Endothelial cell of umbilical vein (primary cell): Measurements from ENCODE around the gene KRT79. TPM values are rescaled to one million over a fixed set of nuclear protein-coding genes. Genes with fewer than 3 reads are reported as not detected.

ENCODE experiments used
- BruUV-seq: library from RNA; stranded (reverse); fragments of 400-500 nt; replicated peaks from 2 replicates; lab custom pipeline; 2021; lab: Mats Ljungman, UMichigan
- CTCF ChIA-PET: fragments of 300-600, 350-600 bp; sonication (Branson Sonifier 250); formaldehyde crosslinking; loops from one replicate; lab custom pipeline; 2021; ENCODE audit warnings: antibody characterized with exemption, inconsistent platforms; lab: Charles Lee
- POLR2A ChIA-PET: fragments of 300-600, 350-600 bp; sonication (Branson Sonifier 250); formaldehyde crosslinking; loops from one replicate; lab custom pipeline; 2021; ENCODE audit warnings: antibody characterized with exemption, inconsistent platforms; lab: Charles Lee
- DNase-seq: peaks from one replicate; pipeline ENCODE4 v3.0.0-alpha.2; 2011; ENCODE audit warnings: low read depth, low spot score
- FAIRE-seq: peaks from 2 replicates; lab custom pipeline; 2011; peaks lifted over from hg19 to GRCh38; lab: Jason Lieb, UNC
- H2AFZ ChIP-seq: 2 replicates; pipeline ENCODE4 v1.6.0; 2012; ENCODE audit warnings: low read depth, low read length, control low read depth, inconsistent platforms
- H3K27ac ChIP-seq: 2 replicates; pipeline ENCODE4 v1.5.1; 2011; ENCODE audit warnings: low read depth, mild to moderate bottlenecking, control low read depth, low read length, moderate library complexity; ENCODE audit not compliant: insufficient read depth
- H3K27me3 ChIP-seq, 2 experiments: 2 replicates each; pipeline versions ENCODE4 v1.6.0 to v1.6.1; 2011; ENCODE audit warnings: low read length in 2 of 2, mixed read lengths in 1 of 2; ENCODE audit not compliant: control insufficient read depth in 2 of 2, insufficient read depth in 2 of 2
- H3K36me3 ChIP-seq, 2 experiments: 2 replicates in 1 of 2; 3 replicates in 1 of 2; pipeline ENCODE4 v1.5.1; 2011; ENCODE audit warnings: low read length in 2 of 2, mild to moderate bottlenecking in 1 of 2, moderate library complexity in 1 of 2; ENCODE audit not compliant: control insufficient read depth in 2 of 2, insufficient read depth in 2 of 2; ENCODE audit errors: extremely low read depth in 1 of 2
- H3K4me1 ChIP-seq: 3 replicates; pipeline ENCODE4 v1.5.1; 2011; ENCODE audit warnings: mild to moderate bottlenecking, low read length; ENCODE audit not compliant: control insufficient read depth, insufficient read depth; ENCODE audit errors: extremely low read depth
- H3K4me2 ChIP-seq: 2 replicates; pipeline ENCODE4 v1.6.1; 2011; ENCODE audit warnings: low read length, control low read depth, mixed read lengths; ENCODE audit not compliant: insufficient read depth
- H3K4me3 ChIP-seq, 3 experiments: fragments of 200-600 bp in 1 of 3; sonication (generic), shearing (Covaris generic) in 1 of 3; replicated peaks in 1 of 3; 2 replicates each; pipeline ENCODE4 v1.5.1; 2011 to 2016; ENCODE audit warnings: control low read depth in 3 of 3, low read length in 3 of 3, mild to moderate bottlenecking in 2 of 3, inconsistent platforms in 1 of 3, low read depth in 1 of 3, moderate library complexity in 1 of 3; ENCODE audit not compliant: insufficient read depth in 1 of 3
- H3K79me2 ChIP-seq: 2 replicates; pipeline ENCODE4 v1.6.0; 2012; ENCODE audit warnings: low read length, inconsistent platforms; ENCODE audit not compliant: control insufficient read depth, insufficient read depth
- H3K9ac ChIP-seq: replicated peaks from 2 replicates; pipeline ENCODE3; 2011; ENCODE audit warnings: low read length, control low read depth; ENCODE audit not compliant: insufficient read depth; ENCODE audit errors: extremely low read depth
- H3K9me1 ChIP-seq: replicated peaks from 3 replicates; pipeline ENCODE4 v1.6.0; 2011; ENCODE audit warnings: mild to moderate bottlenecking, low read length; ENCODE audit not compliant: control insufficient read depth, insufficient read depth; ENCODE audit errors: extremely low read depth
- H3K9me3 ChIP-seq: replicated peaks from 2 replicates; pipeline ENCODE4 v1.5.1; 2012; ENCODE audit warnings: low read length, inconsistent platforms; ENCODE audit not compliant: control insufficient read depth, insufficient read depth
- H4K20me1 ChIP-seq: replicated peaks from 2 replicates; pipeline ENCODE3; 2011; ENCODE audit warnings: mild to moderate bottlenecking, low read length; ENCODE audit not compliant: control insufficient read depth, insufficient read depth; ENCODE audit errors: extremely low read depth
- EZH2 ChIP-seq: IDR thresholded peaks from 2 replicates; pipeline ENCODE4 v1.6.1; 2012; ENCODE audit warnings: borderline replicate concordance, low read depth, mild to moderate bottlenecking, moderate library complexity, low read length, inconsistent platforms; ENCODE audit not compliant: severe bottlenecking
- FOS ChIP-seq: IDR thresholded peaks from 2 replicates; pipeline ENCODE4 v1.6.1; 2011; ENCODE audit warnings: mild to moderate bottlenecking, low read length, moderate library complexity, borderline replicate concordance; ENCODE audit not compliant: insufficient read depth
- GATA2 ChIP-seq: IDR thresholded peaks from 2 replicates; pipeline ENCODE4 v1.7.0; 2011; ENCODE audit warnings: low read depth, mild to moderate bottlenecking, moderate library complexity, mixed read lengths, low read length; ENCODE audit not compliant: insufficient read length, insufficient read depth
- JUN ChIP-seq: IDR thresholded peaks from 2 replicates; pipeline ENCODE4 v1.6.1; 2011; ENCODE audit warnings: borderline replicate concordance, low read depth; ENCODE audit not compliant: insufficient read length, insufficient read depth
- MYC ChIP-seq: IDR thresholded peaks from one replicate; pipeline ENCODE4 v1.6.1; 2011; ENCODE audit warnings: mild to moderate bottlenecking, low read depth, low read length
- dilution Hi-C: fragments of 300-500 bp; cut with MboI; formaldehyde crosslinking; loops from one replicate; pipeline ENCODE4 v1.15.0; 2019; ENCODE audit warnings: low sequenced_read_pairs; ENCODE audit not compliant: extremely low pct_ligation_motif_present
- intact Hi-C: fragments of 100-400 bp; cut with micrococcal nuclease; formaldehyde crosslinking; loops from one replicate; pipeline ENCODE4 v1.10.0; 2022
- polyA plus RNA-seq, 4 experiments: library from polyadenylated mRNA; depleted of rRNA in 3 of 4; stranded (reverse) in 3 of 4; unstranded in 1 of 4; fragments of >200 nt; gene quantifications; 2 replicates each; pipeline versions ENCODE4 v1.2.1 to v1.2.3, GENCODE V29; 2011 to 2012; ENCODE audit warnings: missing spikeins in 1 of 4
- total RNA-seq: library from RNA; stranded (reverse); gene quantifications from 2 replicates; pipeline ENCODE4 v1.2.3, GENCODE V29; 2021
- TF ChIP-seq, protein P1 (sequence below), 2 donors: IDR thresholded peaks; 1 replicate in 1 of 2; 2 replicates in 1 of 2; pipeline ENCODE4 v1.5.1; 2011; ENCODE audit warnings: low read length in 2 of 2, mild to moderate bottlenecking in 2 of 2, moderate library complexity in 2 of 2, control low read depth in 1 of 2, inconsistent platforms in 1 of 2, low read depth in 1 of 2; ENCODE audit not compliant: insufficient read depth in 1 of 2; ENCODE audit errors: extremely low read depth in 1 of 2

KRT79 gene
- total and polyA plus RNA-seq, 2 donors (not counting 3 experiments of a cell fraction or from before 2014, with no cell fraction given), result not detected

DNA sequence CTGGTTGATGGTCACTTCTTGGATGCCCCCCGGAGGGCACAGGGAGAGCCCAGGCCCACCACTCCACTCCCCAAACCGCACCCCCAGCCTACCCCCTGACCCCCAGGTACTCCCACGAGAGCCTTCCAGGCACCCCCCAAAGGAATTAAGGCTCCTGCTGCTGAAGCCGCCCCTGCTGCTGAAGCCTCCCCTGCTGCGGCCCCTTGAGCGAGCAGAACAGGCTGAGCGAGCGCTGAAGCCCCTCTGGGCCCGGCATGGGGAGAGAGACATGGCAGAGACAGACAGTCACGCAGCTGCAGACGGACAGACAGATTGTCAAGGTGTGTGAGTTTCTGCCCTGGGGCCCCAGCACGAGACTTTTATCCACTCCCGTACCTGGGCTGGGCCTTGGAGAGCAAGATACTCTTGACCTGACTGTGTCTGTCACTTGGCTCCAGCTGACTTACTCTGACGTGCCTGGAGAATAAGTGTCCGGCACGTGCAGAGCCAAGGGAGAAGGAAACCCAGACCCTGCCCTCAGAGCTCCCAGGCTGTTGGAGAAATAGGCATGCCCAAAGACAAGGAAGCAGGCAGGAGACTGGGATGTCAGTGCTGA lies 14.6 kb upstream of the KRT79 start, which contains the start of gene KRT78:
Gene KRT78, minus strand, starts transcription at position 334 of the 595 bp plus-strand sequence. Its CDS starts 64 bp downstream, at position 270.
- H2AFZ ChIP-seq, result no peak within 1 kb of the TSS
- H3K4me1 ChIP-seq, result no peaks in the 10 kb centered on the region
- H3K79me2 ChIP-seq, result no peaks in the 10 kb centered on the region
- H3K4me3 ChIP-seq, result no peak within 1 kb of the TSS
- no TSS peak for BruUV-seq
- H3K9me3 ChIP-seq, result no peaks in the 10 kb centered on the region
- no peak within 1 kb of the TSS for H3K9ac ChIP-seq
- no peaks in the 10 kb centered on the region for H4K20me1 ChIP-seq
- dilution Hi-C loops, result no loop called here
- intact Hi-C loops, result no loop called here
- TF ChIP-seq, protein P1, sequence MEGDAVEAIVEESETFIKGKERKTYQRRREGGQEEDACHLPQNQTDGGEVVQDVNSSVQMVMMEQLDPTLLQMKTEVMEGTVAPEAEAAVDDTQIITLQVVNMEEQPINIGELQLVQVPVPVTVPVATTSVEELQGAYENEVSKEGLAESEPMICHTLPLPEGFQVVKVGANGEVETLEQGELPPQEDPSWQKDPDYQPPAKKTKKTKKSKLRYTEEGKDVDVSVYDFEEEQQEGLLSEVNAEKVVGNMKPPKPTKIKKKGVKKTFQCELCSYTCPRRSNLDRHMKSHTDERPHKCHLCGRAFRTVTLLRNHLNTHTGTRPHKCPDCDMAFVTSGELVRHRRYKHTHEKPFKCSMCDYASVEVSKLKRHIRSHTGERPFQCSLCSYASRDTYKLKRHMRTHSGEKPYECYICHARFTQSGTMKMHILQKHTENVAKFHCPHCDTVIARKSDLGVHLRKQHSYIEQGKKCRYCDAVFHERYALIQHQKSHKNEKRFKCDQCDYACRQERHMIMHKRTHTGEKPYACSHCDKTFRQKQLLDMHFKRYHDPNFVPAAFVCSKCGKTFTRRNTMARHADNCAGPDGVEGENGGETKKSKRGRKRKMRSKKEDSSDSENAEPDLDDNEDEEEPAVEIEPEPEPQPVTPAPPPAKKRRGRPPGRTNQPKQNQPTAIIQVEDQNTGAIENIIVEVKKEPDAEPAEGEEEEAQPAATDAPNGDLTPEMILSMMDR (IDR thresholded peaks at IDR 0.05; ENCODE audit: extremely low read depth in 1 of 2, insufficient read depth in 1 of 2, low read depth in 1 of 2, low read length in 2 of 2), result no peak
- TF ChIP-seq EZH2 (no peak), JUN (no peak), MYC (no peak), GATA2 (no peak), FOS (no peak)
- ChIA-PET CTCF (no interaction called here), POLR2A (no interaction called here)
- FAIRE-seq (no peak), DNase-seq (no peak)
- no peak within 1 kb of the TSS for H3K27ac ChIP-seq
- no peak within 1 kb of the TSS for H3K4me2 ChIP-seq
- H3K9me1 ChIP-seq, result no peaks in the 10 kb centered on the region
- H3K36me3 ChIP-seq, result no peaks in the 10 kb centered on the region
- peaks cover 5% of the 10 kb centered on the region in 2 experiments for H3K27me3 ChIP-seq
